Measurements from ENCODE around the gene LRRC63.

LRRC63 gene

DNA sequence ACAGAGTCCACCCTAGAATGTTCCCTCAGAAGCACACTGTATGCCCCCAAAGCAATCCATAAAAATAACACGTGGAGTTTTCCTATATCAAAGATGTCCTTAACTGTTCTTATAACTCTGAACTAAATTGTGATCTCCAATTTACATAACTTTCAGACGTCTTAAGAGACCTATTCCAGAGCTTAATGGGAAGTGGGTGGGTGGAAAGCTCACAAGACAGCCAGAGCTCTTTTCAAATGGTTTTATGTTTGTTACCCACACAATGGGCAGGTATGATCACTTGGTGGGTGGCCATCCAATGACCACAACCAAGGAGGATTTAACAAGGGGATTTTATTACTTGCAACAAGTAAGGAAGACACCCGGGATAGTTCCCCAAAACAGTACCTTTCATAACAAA, 81.7 kb downstream of the LRRC63 start:
- Mint-ChIP-seq H3K4me1 (ENCODE audit: low read depth) (peaks cover 68% of the 10 kb centered on the region), H3K36me3 (ENCODE audit: low read depth) (no peaks in the 10 kb centered on the region), H3K4me3 (no peak overlapping the region), H3K27ac (peak overlapping the region; percentile 29), H3K9me3 (no peaks in the 10 kb centered on the region), H3K27me3 (no peaks in the 10 kb centered on the region)
- intact Hi-C loops (cut with micrococcal nuclease): no loop called here

- Mint-ChIP-seq H3K4me3 (peak overlapping the region; percentile 23), H3K36me3 (ENCODE audit: low read depth) (no peaks in the 10 kb centered on the region), H3K27me3 (no peaks in the 10 kb centered on the region), H3K27ac (peak overlapping the region; percentile 77), H3K9me3 (no peaks in the 10 kb centered on the region), H3K4me1 (ENCODE audit: low read depth) (peaks cover 62% of the 10 kb centered on the region)
- intact Hi-C loops (cut with micrococcal nuclease): no loop called here
Measured at GRCh38 chr13:46295491-46296114, 83.9 kb downstream of the LRRC63 start.

DNA sequence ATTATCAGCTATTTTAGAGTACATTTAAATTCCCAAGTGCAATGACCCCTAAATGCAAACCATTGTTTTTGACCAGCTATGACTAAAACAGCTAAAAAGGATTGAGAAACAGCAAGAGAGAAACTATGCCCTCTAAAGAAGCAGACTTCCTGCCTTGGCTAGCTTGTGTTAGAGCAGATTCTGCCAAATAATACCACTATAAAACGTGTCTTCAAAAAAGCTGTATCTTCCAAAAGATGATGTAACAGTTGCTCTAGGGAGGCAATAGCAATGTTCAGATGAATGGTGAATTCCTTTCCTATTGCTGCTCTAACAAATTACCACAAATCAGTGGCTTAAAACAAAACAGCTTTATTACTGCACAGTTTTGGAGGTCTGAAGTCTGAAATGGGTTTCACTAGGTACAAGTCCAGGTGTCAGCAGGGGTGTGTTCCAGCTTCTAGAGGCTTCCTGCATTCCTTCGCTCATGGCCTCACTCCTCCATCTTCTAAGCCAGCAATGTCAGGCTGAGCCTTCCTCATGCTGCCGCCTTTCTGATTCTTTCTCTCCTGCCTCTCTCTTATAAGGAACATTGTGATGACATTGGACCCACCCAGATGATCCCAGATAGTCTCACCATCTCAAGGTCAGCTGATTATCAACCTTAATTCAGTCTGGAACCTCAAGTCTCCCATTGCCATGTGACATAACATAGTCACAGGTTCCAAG, 84.5 kb downstream of the LRRC63 start:
- H3K4me1 Mint-ChIP-seq (ENCODE audit: low read depth): peaks cover 62% of the 10 kb centered on the region
- intact Hi-C loops (cut with micrococcal nuclease): no loop called here
- no peaks in the 10 kb centered on the region for H3K36me3 Mint-ChIP-seq (ENCODE audit: low read depth)
- H3K4me3 Mint-ChIP-seq: peak overlapping the region; percentile 23
- H3K27me3 Mint-ChIP-seq: no peaks in the 10 kb centered on the region
- H3K27ac Mint-ChIP-seq: peak overlapping the region; percentile 77
- no peaks in the 10 kb centered on the region for H3K9me3 Mint-ChIP-seq

- H3K27me3 Mint-ChIP-seq: no peaks in the 10 kb centered on the region
- no peaks in the 10 kb centered on the region for H3K36me3 Mint-ChIP-seq (ENCODE audit: low read depth)
- no peak overlapping the region for H3K4me3 Mint-ChIP-seq
- H3K27ac Mint-ChIP-seq: peak overlapping the region; percentile 77
- intact Hi-C loops (cut with micrococcal nuclease): no loop called here
- H3K4me1 Mint-ChIP-seq (ENCODE audit: low read depth): peaks cover 62% of the 10 kb centered on the region
- H3K9me3 Mint-ChIP-seq: no peaks in the 10 kb centered on the region
Measured at GRCh38 chr13:46296921-46297320, 85.2 kb downstream of the LRRC63 start.

DNA sequence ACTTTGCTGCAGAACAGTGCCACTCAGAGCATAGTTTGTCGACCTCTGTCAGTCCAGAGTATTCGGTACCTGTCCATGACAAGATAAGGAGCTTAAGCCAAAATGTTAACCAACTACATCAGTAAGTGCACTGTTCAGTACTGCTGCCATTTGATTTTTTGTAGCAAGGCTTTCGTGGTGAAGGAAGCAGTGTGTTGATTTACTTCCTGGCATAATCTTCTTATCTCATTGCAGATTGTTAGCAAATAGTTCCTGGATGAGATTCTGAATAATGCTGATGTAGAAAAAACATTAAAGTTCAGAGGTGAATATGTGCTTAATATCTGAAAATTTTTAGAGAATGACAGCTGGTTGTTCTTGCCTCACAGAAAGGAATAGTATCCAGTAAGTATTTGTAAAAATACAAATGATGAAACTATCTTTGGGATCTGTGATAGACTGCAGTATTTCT, 85.7 kb downstream of the LRRC63 start:
- intact Hi-C loops (cut with micrococcal nuclease): no loop called here
- peaks cover 62% of the 10 kb centered on the region for H3K4me1 Mint-ChIP-seq (ENCODE audit: low read depth)
- H3K27me3 Mint-ChIP-seq: no peaks in the 10 kb centered on the region
- H3K9me3 Mint-ChIP-seq: no peaks in the 10 kb centered on the region
- no peak overlapping the region for H3K4me3 Mint-ChIP-seq
- no peaks in the 10 kb centered on the region for H3K36me3 Mint-ChIP-seq (ENCODE audit: low read depth)
- H3K27ac Mint-ChIP-seq: peak overlapping the region; percentile 77

- H3K27ac Mint-ChIP-seq: peak overlapping the region; percentile 81
- peak overlapping the region; percentile 63 for H3K4me3 Mint-ChIP-seq
- no peaks in the 10 kb centered on the region for H3K9me3 Mint-ChIP-seq
- H3K27me3 Mint-ChIP-seq: no peaks in the 10 kb centered on the region
- intact Hi-C loops (cut with micrococcal nuclease): no loop called here
- H3K4me1 Mint-ChIP-seq (ENCODE audit: low read depth): peaks cover 41% of the 10 kb centered on the region
- H3K36me3 Mint-ChIP-seq (ENCODE audit: low read depth): no peaks in the 10 kb centered on the region
Measured at GRCh38 chr13:46303742-46304385, 92.1 kb downstream of the LRRC63 start.

- intact Hi-C loops (cut with micrococcal nuclease): no loop called here
- Mint-ChIP-seq H3K27ac (peak overlapping the region; percentile 81), H3K9me3 (peaks cover 4% of the 10 kb centered on the region), H3K4me3 (no peak overlapping the region), H3K4me1 (ENCODE audit: low read depth) (peaks cover 37% of the 10 kb centered on the region), H3K27me3 (no peaks in the 10 kb centered on the region), H3K36me3 (ENCODE audit: low read depth) (no peaks in the 10 kb centered on the region)
Measured at GRCh38 chr13:46304546-46304945, 92.8 kb downstream of the LRRC63 start.

DNA sequence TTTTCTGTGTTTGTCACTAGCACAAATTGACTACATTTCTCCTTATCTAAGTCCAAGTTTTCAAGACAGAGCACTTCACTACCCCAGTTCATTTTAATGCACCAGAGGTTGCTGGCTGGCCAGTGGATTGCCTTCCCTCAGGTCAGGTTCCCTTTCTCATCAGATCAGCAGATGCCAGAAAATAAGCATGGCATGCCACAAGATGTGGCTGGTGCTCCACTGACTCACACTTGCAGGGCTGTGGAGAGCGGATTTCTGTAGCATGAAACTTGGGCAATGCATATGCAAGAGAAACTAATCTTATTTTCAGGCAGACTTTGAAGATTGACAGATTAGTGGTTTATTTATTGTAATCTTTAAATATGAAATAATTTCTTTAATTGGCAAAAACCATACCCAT, 95.8 kb downstream of the LRRC63 start:
- no peaks in the 10 kb centered on the region for H3K27me3 Mint-ChIP-seq
- no peak overlapping the region for H3K27ac Mint-ChIP-seq
- peaks cover 16% of the 10 kb centered on the region for H3K9me3 Mint-ChIP-seq
- intact Hi-C loops (cut with micrococcal nuclease): no loop called here
- H3K4me3 Mint-ChIP-seq: no peak overlapping the region
- H3K4me1 Mint-ChIP-seq (ENCODE audit: low read depth): peaks cover 44% of the 10 kb centered on the region
- peaks cover 6% of the 10 kb centered on the region for H3K36me3 Mint-ChIP-seq (ENCODE audit: low read depth)

GRCh38 chr13:46310066-46310465, 98.3 kb downstream of the LRRC63 start:
- Mint-ChIP-seq H3K27ac (no peak overlapping the region), H3K9me3 (peaks cover 16% of the 10 kb centered on the region), H3K27me3 (no peaks in the 10 kb centered on the region), H3K4me3 (no peak overlapping the region), H3K36me3 (ENCODE audit: low read depth) (peaks cover 6% of the 10 kb centered on the region), H3K4me1 (ENCODE audit: low read depth) (peaks cover 34% of the 10 kb centered on the region)
- intact Hi-C loops (cut with micrococcal nuclease): no loop called here

DNA sequence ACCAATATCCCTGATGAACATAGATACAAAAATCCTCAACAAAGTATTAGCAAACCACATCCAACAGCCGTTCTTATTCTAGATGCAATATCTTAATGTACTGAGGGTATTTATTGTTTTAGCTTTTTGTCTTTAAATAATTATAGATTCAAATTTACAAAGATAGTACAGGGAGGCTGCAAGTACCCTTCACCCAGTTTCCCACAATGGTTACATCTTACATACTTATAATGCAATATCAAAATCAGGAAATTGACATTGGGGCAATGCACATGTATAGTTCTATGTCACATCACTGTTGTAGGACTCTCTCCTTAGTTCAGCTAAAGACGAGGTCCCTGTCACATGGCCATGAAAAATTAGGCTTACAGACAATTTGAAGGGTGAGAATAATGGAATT, 99.5 kb downstream of the LRRC63 start:
- H3K4me1 Mint-ChIP-seq (ENCODE audit: low read depth): peaks cover 41% of the 10 kb centered on the region
- H3K27ac Mint-ChIP-seq: no peak overlapping the region
- intact Hi-C loops (cut with micrococcal nuclease): no loop called here
- peaks cover 6% of the 10 kb centered on the region for H3K36me3 Mint-ChIP-seq (ENCODE audit: low read depth)
- H3K4me3 Mint-ChIP-seq: no peak overlapping the region
- H3K27me3 Mint-ChIP-seq: no peaks in the 10 kb centered on the region
- H3K9me3 Mint-ChIP-seq: peaks cover 16% of the 10 kb centered on the region

- intact Hi-C loops (cut with micrococcal nuclease): no loop called here
- H3K9me3 Mint-ChIP-seq: peaks cover 16% of the 10 kb centered on the region
- H3K4me3 Mint-ChIP-seq: no peak overlapping the region
- peaks cover 6% of the 10 kb centered on the region for H3K36me3 Mint-ChIP-seq (ENCODE audit: low read depth)
- H3K27me3 Mint-ChIP-seq: no peaks in the 10 kb centered on the region
- peaks cover 46% of the 10 kb centered on the region for H3K4me1 Mint-ChIP-seq (ENCODE audit: low read depth)
- peak overlapping the region; percentile 15 for H3K27ac Mint-ChIP-seq
Measured at GRCh38 chr13:46313024-46313423, 101.3 kb downstream of the LRRC63 start.

GRCh38 chr13:46313432-46314257, 101.9 kb downstream of the LRRC63 start:
- Mint-ChIP-seq H3K4me1 (ENCODE audit: low read depth) (peaks cover 43% of the 10 kb centered on the region), H3K36me3 (ENCODE audit: low read depth) (peaks cover 6% of the 10 kb centered on the region), H3K27me3 (no peaks in the 10 kb centered on the region), H3K4me3 (no peak overlapping the region), H3K9me3 (peaks cover 16% of the 10 kb centered on the region), H3K27ac (peak overlapping the region; percentile 51)
- intact Hi-C loops (cut with micrococcal nuclease): no loop called here

DNA sequence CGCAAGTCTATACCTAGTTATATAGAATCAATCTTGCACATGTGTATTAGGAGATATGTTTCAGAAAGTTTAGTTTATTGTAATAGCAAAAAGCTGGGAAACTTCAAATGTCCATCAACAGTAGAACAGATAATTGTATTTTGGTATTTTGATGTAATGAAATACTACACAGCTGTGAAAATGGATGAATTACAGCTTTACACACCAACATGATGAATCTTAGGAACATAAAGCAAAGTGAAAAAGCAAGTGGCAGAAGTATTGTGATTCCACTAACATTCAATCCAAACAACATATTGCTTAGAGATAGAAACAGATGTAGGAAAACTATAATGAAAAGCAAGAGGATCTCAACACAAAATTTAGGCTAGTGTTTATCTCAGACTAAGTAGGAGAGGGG, 102.9 kb downstream of the LRRC63 start:
- peaks cover 51% of the 10 kb centered on the region for H3K4me1 Mint-ChIP-seq (ENCODE audit: low read depth)
- H3K9me3 Mint-ChIP-seq: peaks cover 12% of the 10 kb centered on the region
- H3K27me3 Mint-ChIP-seq: no peaks in the 10 kb centered on the region
- intact Hi-C loops (cut with micrococcal nuclease): no loop called here
- no peak overlapping the region for H3K4me3 Mint-ChIP-seq
- H3K27ac Mint-ChIP-seq: no peak overlapping the region
- H3K36me3 Mint-ChIP-seq (ENCODE audit: low read depth): peaks cover 6% of the 10 kb centered on the region

DNA sequence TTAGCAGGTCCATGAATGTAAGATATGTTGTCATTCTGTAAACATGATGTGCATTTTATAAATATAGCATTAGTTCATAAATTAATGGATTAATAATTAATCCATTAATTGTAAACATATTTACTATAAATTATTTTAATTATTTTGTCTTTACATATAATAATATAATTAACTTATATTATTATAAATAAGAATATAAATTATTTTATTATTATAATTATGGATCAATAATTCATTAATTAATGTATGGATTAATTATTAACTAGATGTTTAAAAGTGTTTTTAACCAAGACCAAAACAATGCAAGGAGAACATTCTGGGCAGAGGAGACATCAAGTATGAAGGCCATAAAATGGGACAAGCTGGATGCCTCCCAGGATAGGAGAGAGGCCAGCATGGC, 103.3 kb downstream of the LRRC63 start:
- Mint-ChIP-seq H3K4me3 (no peak overlapping the region), H3K9me3 (peaks cover 7% of the 10 kb centered on the region), H3K27me3 (no peaks in the 10 kb centered on the region), H3K4me1 (ENCODE audit: low read depth) (peaks cover 53% of the 10 kb centered on the region), H3K36me3 (ENCODE audit: low read depth) (peaks cover 2% of the 10 kb centered on the region), H3K27ac (no peak overlapping the region)
- intact Hi-C loops (cut with micrococcal nuclease): no loop called here
